Neuronal stem cell (in vitro differentiated cells): Measurements from ENCODE around the gene TFEB.

ENCODE experiments used
- DNase-seq: peaks from one replicate; pipeline ENCODE4 v3.0.0-alpha.2; 2013; ENCODE audit warnings: low spot score
- H2AFZ ChIP-seq: one replicate; pipeline ENCODE4 v1.6.1; 2013; ENCODE audit warnings: mild to moderate bottlenecking, low read length, inconsistent platforms
- H2AK5ac ChIP-seq: 2 replicates; pipeline ENCODE4 v1.6.1; 2013; ENCODE audit warnings: low read depth, mild to moderate bottlenecking, inconsistent platforms, low read length, moderate library complexity, mixed read lengths
- H2BK120ac ChIP-seq: 2 replicates; pipeline ENCODE4 v1.6.1; 2013; ENCODE audit warnings: low read depth, mild to moderate bottlenecking, inconsistent platforms, low read length, moderate library complexity, mixed read lengths
- H2BK12ac ChIP-seq: one replicate; pipeline ENCODE4 v1.6.1; 2013; ENCODE audit warnings: low read length, inconsistent platforms
- H2BK15ac ChIP-seq: 2 replicates; pipeline ENCODE4 v1.6.1; 2013; ENCODE audit warnings: mild to moderate bottlenecking, low read length, inconsistent platforms, mixed read lengths
- H2BK5ac ChIP-seq: one replicate; pipeline ENCODE4 v1.6.1; 2013; ENCODE audit warnings: inconsistent platforms, mild to moderate bottlenecking, low read length, moderate library complexity
- H3K14ac ChIP-seq: one replicate; pipeline ENCODE4 v1.6.1; 2013; ENCODE audit warnings: low read length, inconsistent platforms
- H3K18ac ChIP-seq: 2 replicates; pipeline ENCODE4 v1.6.1; 2013; ENCODE audit warnings: low read length, inconsistent platforms
- H3K23ac ChIP-seq: 2 replicates; pipeline ENCODE4 v1.6.1; 2013; ENCODE audit warnings: low read depth, mild to moderate bottlenecking, mixed read lengths, low read length, inconsistent platforms; ENCODE audit not compliant: poor library complexity
- H3K27ac ChIP-seq: replicated peaks from 3 replicates; pipeline ENCODE4 v1.5.1; 2013; ENCODE audit warnings: low read length, inconsistent platforms
- H3K27me3 ChIP-seq, 3 experiments: 2 replicates each; pipeline ENCODE4 v1.6.1; 2013; ENCODE audit warnings: low read length in 3 of 3, mild to moderate bottlenecking in 2 of 3, inconsistent platforms in 1 of 3, low read depth in 1 of 3, mixed read lengths in 1 of 3, moderate library complexity in 1 of 3; ENCODE audit not compliant: control insufficient read depth in 3 of 3, insufficient read depth in 3 of 3
- H3K36me3 ChIP-seq, 2 donors: replicated peaks in 1 of 2; 2 replicates each; pipeline ENCODE4 v1.6.1; 2013; ENCODE audit warnings: low read length in 2 of 2; ENCODE audit not compliant: control insufficient read depth in 2 of 2, insufficient read depth in 2 of 2
- H3K4ac ChIP-seq: 2 replicates; pipeline ENCODE4 v1.6.1; 2013; ENCODE audit warnings: inconsistent platforms, mild to moderate bottlenecking, low read length, moderate library complexity
- H3K4me1 ChIP-seq, 2 donors: 1 replicate in 1 of 2; 2 replicates in 1 of 2; pipeline ENCODE4 v1.6.1; 2013; ENCODE audit warnings: low read length in 2 of 2, low read depth in 1 of 2; ENCODE audit not compliant: control insufficient read depth in 2 of 2, insufficient read depth in 1 of 2
- H3K4me2 ChIP-seq: one replicate; pipeline ENCODE4 v1.6.1; 2013; ENCODE audit warnings: mild to moderate bottlenecking, low read length, inconsistent platforms; ENCODE audit not compliant: insufficient read depth, poor library complexity, severe bottlenecking
- H3K4me3 ChIP-seq, 2 donors: 2 replicates each; pipeline ENCODE4 v1.5.1; 2013; ENCODE audit warnings: low read length in 2 of 2, mild to moderate bottlenecking in 2 of 2, inconsistent platforms in 1 of 2, moderate library complexity in 1 of 2
- H3K79me1 ChIP-seq: one replicate; pipeline ENCODE4 v1.6.1; 2013; ENCODE audit warnings: low read depth, mild to moderate bottlenecking, inconsistent platforms, low read length, moderate library complexity
- H3K9ac ChIP-seq: one replicate; pipeline ENCODE4 v1.6.1; 2013; ENCODE audit warnings: mild to moderate bottlenecking, low read depth, low read length, inconsistent platforms; ENCODE audit not compliant: poor library complexity
- H3K9me3 ChIP-seq, 2 donors: replicated peaks in 1 of 2; 2 replicates each; pipeline versions ENCODE3 to v1.6.1; 2013; ENCODE audit warnings: low read length in 2 of 2, mild to moderate bottlenecking in 2 of 2, inconsistent platforms in 1 of 2, low read depth in 1 of 2, mixed read lengths in 1 of 2, moderate library complexity in 1 of 2; ENCODE audit not compliant: control insufficient read depth in 2 of 2, insufficient read depth in 1 of 2
- H4K8ac ChIP-seq: one replicate; pipeline ENCODE4 v1.6.1; 2013; ENCODE audit warnings: low read depth, mild to moderate bottlenecking, inconsistent platforms, low read length, moderate library complexity
- H4K91ac ChIP-seq: one replicate; pipeline ENCODE4 v1.6.1; 2013; ENCODE audit warnings: low read length, low read depth, mild to moderate bottlenecking, inconsistent platforms; ENCODE audit not compliant: poor library complexity
- WGBS, 2 donors: extraction: QIAGEN DNeasy Blood & Tissue Kit; methylation state at CpG; one replicate each; pipeline ENCODE4 v1.1.7; 2013; ENCODE audit warnings: missing lambda C conversion rate in 2 of 2, mixed read lengths in 1 of 2; ENCODE audit not compliant: insufficient read length in 2 of 2, insufficient replicate concordance in 1 of 2; ENCODE audit errors: extremely low coverage in 2 of 2; 5-methylcytosine and 5-hydroxymethylcytosine counted together

TFEB gene

DNA sequence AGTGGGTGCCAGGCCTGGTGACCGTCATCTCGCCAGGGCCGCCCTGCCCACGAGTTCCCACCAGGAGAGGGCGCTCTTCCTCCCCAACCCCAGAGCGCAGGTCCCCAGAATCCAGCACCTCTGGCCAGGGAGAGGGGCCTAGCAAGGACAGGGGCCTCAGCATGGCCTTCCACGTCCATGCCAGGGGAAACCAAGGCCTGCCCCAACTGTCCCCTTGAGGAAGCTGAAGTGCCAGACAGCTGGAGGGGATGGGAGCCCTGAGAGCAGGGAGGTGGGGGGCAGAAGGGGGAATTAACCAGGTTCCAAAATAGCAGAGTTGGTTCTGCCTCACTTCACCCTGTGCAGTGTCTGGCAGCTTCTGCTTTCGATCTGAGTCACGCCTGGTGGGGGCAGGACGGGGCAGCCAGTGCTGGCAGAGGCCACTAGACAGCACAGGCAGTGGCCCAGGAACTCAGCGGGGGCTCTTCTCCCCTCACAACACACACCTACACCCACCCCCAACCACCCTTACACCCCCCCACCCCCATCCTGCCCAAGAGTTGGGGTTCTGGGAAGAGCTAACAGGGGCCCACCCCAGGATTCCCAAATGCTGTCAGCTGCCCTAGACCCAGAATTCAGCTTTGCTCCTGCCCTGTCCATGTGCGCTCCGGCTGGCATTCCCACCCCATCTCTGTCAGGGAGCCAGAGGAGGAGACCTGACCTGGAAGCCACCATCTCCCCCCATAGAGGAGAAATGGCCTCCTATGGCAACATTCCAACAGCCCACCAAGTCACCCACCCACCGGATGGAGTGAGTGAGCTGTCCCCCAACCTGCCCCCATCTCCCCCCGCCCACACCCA lies 29.2 kb downstream of the TFEB start:
- no peak overlapping the region for H2BK120ac ChIP-seq
- no peak overlapping the region for H3K4ac ChIP-seq
- no peak overlapping the region for H3K4me3 ChIP-seq
- H3K27me3 ChIP-seq = peaks cover 0 to 40% (median 2%) of the 10 kb centered on the region in 3 experiments
- H2BK5ac ChIP-seq = no peak overlapping the region
- no peak overlapping the region for H3K14ac ChIP-seq
- H3K4me1 ChIP-seq = no peaks in the 10 kb centered on the region
- no peak overlapping the region for H3K9ac ChIP-seq
- no peak overlapping the region for H4K91ac ChIP-seq
- no CpG with 5 or more reads among the region's 15 CpGs for WGBS, 2 donors
- no peak overlapping the region for H2BK12ac ChIP-seq
- H3K79me1 ChIP-seq = no peaks in the 10 kb centered on the region
- DNase-seq = peak; percentile 52
- no peak overlapping the region for H4K8ac ChIP-seq
- H3K9me3 ChIP-seq = no peaks in the 10 kb centered on the region
- no peak overlapping the region for H3K4me2 ChIP-seq
- no peak overlapping the region for H3K18ac ChIP-seq
- no peak overlapping the region for H3K27ac ChIP-seq
- H2AK5ac ChIP-seq = no peak overlapping the region
- no peak overlapping the region for H2AFZ ChIP-seq
- H3K36me3 ChIP-seq = no peaks in the 10 kb centered on the region
- no peak overlapping the region for H3K23ac ChIP-seq
- no peak overlapping the region for H2BK15ac ChIP-seq

DNA sequence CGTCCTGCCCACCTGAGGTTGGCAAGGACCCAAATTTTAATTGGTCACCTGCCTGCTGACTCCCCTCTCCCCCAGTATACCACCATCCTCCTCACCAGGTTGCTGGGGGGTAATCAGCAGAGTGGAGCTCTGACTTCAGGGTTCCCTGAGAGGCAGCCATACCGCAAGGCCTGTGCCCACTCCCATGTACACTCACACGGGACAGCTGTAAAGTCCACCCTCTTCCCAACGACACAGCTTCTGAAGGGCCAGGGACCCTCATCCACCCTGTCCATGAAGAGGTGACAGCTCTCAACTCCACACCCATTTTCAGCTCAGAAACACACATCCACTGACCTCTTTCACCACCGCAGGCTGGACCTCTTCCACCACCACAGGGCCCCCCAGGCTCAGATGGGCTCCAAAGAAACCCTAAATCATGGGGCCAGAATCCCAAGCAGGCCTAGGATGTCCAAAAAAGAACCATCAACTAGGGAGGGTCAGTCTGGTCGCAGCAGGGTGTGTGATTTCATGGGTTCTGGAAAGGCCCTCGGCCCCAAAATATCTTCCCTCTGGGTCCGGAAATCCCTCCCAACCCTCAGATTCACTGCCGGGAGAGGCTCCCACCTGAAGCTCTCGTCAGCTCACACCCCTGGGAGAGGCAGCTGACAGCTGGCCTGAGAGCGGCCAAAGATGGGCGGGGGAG lies 30.0 kb downstream of the TFEB start:
- Histone ChIP-seq H3K9me3 (no peaks in the 10 kb centered on the region), H4K8ac (no peak overlapping the region), H3K4me2 (no peak overlapping the region), H3K4me1 (peaks cover 4 to 6% of the 10 kb centered on the region in 2 donors), H2BK12ac (no peak overlapping the region), H4K91ac (peak overlapping the region; percentile 12), H2BK15ac (no peak overlapping the region), H3K27ac (no peak overlapping the region), H3K18ac (no peak overlapping the region), H3K27me3 (peaks cover 0 to 33% (median 2%) of the 10 kb centered on the region in 3 experiments), H2AK5ac (peak overlapping the region; percentile 5), H3K9ac (no peak overlapping the region), H3K4me3 (no peak overlapping the region), H2AFZ (no peak overlapping the region), H3K36me3 (no peaks in the 10 kb centered on the region), H2BK120ac (no peak overlapping the region), H3K4ac (no peak overlapping the region), H3K23ac (peak overlapping the region; percentile 23), H2BK5ac (no peak overlapping the region), H3K14ac (no peak overlapping the region), H3K79me1 (no peaks in the 10 kb centered on the region)
- no peak for DNase-seq
- WGBS, 2 donors = no CpG with 5 or more reads among the region's 12 CpGs

DNA sequence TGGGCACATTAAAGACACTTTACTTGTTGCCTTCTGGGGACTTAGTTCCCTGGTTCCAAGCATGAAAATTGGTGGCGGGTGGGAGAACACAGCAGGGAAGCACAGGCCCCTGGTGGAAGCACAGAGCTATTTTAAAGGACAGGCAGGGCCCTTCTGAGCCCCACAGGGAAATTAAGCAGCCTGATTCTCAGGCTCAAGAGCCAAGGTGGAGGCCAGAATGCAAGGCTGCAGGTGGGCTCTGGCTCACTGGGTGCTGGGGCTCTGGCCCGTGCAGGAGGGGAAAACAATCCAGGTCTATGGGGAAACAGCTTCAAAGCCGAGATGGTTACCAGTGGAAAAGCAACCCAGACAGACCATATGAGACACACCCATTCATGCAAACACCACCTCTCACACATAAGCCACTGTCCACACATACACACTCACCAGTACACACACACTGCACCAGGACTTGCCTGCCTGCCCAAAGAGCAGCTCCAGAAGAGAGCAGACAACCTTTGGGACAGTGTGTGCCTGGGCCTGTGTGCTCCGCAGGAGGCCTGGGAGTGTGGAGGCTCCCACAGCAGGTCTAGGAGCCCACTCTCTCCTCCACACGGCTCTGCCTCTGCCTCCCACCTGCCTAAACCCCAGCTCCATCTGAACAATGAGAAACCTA lies 30.6 kb downstream of the TFEB start:
- H3K4me1 ChIP-seq = peaks cover 4 to 8% of the 10 kb centered on the region in 2 donors
- H3K9me3 ChIP-seq = no peaks in the 10 kb centered on the region
- H3K4me2 ChIP-seq = no peak overlapping the region
- H2BK5ac ChIP-seq = no peak overlapping the region
- no peak overlapping the region for H2AFZ ChIP-seq
- no peak overlapping the region for H2BK12ac ChIP-seq
- H3K27me3 ChIP-seq = peaks cover 0 to 27% (median 0%) of the 10 kb centered on the region in 3 experiments
- no peaks in the 10 kb centered on the region for H3K36me3 ChIP-seq
- H2BK120ac ChIP-seq = no peak overlapping the region
- H3K18ac ChIP-seq = peak overlapping the region; percentile 15
- H3K4me3 ChIP-seq = no peak overlapping the region
- no peak overlapping the region for H3K4ac ChIP-seq
- WGBS, 2 donors = no CpG with 5 or more reads among the region's 5 CpGs
- no peak overlapping the region for H3K27ac ChIP-seq
- H4K8ac ChIP-seq = no peak overlapping the region
- H3K23ac ChIP-seq = peak overlapping the region; percentile 23
- no peak overlapping the region for H3K14ac ChIP-seq
- H4K91ac ChIP-seq = no peak overlapping the region
- H2BK15ac ChIP-seq = peak overlapping the region; percentile 16
- DNase-seq = no peak
- H3K9ac ChIP-seq = no peak overlapping the region
- no peaks in the 10 kb centered on the region for H3K79me1 ChIP-seq
- H2AK5ac ChIP-seq = peak overlapping the region; percentile 5

DNA sequence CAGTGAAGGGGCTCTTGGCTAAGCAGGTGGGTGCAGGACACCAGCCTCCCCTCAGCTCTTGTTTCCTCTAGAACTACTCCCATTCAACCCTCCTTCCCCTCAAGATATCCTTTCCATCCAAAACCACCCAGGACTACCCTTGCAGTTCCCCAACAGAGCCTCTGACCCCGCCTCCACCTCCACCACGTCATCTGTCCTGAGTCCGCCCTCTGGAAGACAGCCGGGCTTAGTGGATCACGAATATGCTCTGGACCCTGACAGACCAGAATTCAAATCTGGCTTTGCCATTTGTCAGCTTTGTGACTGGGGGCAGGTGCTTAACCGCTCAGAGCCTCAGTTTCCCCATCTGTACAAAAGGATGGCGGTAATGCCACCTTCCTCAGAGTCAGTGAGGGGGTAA lies 31.4 kb downstream of the TFEB start:
- Histone ChIP-seq H3K79me1 (no peaks in the 10 kb centered on the region), H3K27me3 (peaks cover 0 to 27% (median 0%) of the 10 kb centered on the region in 3 experiments), H3K4ac (no peak overlapping the region), H3K27ac (no peak overlapping the region), H2AFZ (no peak overlapping the region), H2BK5ac (no peak overlapping the region), H3K9ac (no peak overlapping the region), H2AK5ac (no peak overlapping the region), H4K91ac (no peak overlapping the region), H2BK12ac (no peak overlapping the region), H2BK15ac (no peak overlapping the region), H3K4me2 (no peak overlapping the region), H3K4me3 (no peak overlapping the region), H3K36me3 (no peaks in the 10 kb centered on the region), H3K4me1 (peaks cover 4 to 9% of the 10 kb centered on the region in 2 donors), H4K8ac (no peak overlapping the region), H3K18ac (no peak overlapping the region), H3K14ac (no peak overlapping the region), H2BK120ac (no peak overlapping the region), H3K23ac (no peak overlapping the region), H3K9me3 (no peaks in the 10 kb centered on the region)
- no CpG with 5 or more reads among the region's 7 CpGs for WGBS, 2 donors
- no peak for DNase-seq
